Naive thymus-derived CD4-positive, alpha-beta T cell (primary cell): Measurements from ENCODE around the gene PLIN3. TPM values are rescaled to one million over a fixed set of nuclear protein-coding genes. Genes with fewer than 3 reads are reported as not detected.

Experiments used
- polyA plus RNA-seq, 2 donors: library from polyadenylated mRNA; unstranded; fragments of 300-500 nt; fragmentation: Illumina TruSeq; gene quantifications; one replicate each; pipeline ENCODE4 v1.2.3, GENCODE V29; 2021
- total RNA-seq, 6 experiments: library from RNA in 5 of 6; stranded (reverse) in 5 of 6; gene quantifications; 1 replicate in 5 of 6; 2 replicates in 1 of 6; pipeline ENCODE4 v1.2.3 and lab custom pipeline; 2021 to 2026

PLIN3 gene
- total and polyA plus RNA-seq, 7 experiments from 2014 or later = 12.8 to 38.2 (median 32.0) TPM

Other genes starting within 250 kb of the PLIN3 start
- 10 to 100 TPM; 11.2 to 22.4 (median 20.6) TPM for gene TNFAIP8L1, start 228.2 kb downstream of the PLIN3 start, total RNA-seq
- 10 to 100 TPM in 1 of 2 donors, 1 to 10 TPM in 1; 8.0 to 20.5 TPM for gene TNFAIP8L1, start 228.2 kb downstream of the PLIN3 start, polyA plus RNA-seq
- gene MYDGF, start 197.3 kb downstream of the PLIN3 start, total RNA-seq = 10 to 100 TPM; 28.1 to 81.0 (median 32.1) TPM
- 100 to 1,000 TPM; 101 to 105 TPM for gene MYDGF, start 197.3 kb downstream of the PLIN3 start, polyA plus RNA-seq
- 10 to 100 TPM; 71.2 to 90.7 (median 81.4) TPM for gene DPP9, start 143.8 kb downstream of the PLIN3 start, total RNA-seq
- gene DPP9, start 143.8 kb downstream of the PLIN3 start, polyA plus RNA-seq = 10 to 100 TPM; 16.4 to 32.9 TPM
- 10 to 100 TPM; 10.2 to 17.2 (median 14.4) TPM for gene FEM1A, start 75.9 kb downstream of the PLIN3 start, total RNA-seq
- gene FEM1A, start 75.9 kb downstream of the PLIN3 start, polyA plus RNA-seq = 1 to 10 TPM; 2.4 to 6.3 TPM
- gene TICAM1, start 36.0 kb downstream of the PLIN3 start, total RNA-seq = 10 to 100 TPM; 12.5 to 28.4 (median 16.5) TPM
- 10 to 100 TPM in 1 of 2 donors, 1 to 10 TPM in 1; 3.8 to 14.3 TPM for gene TICAM1, start 36.0 kb downstream of the PLIN3 start, polyA plus RNA-seq
- gene ARRDC5, start 35.2 kb upstream of the PLIN3 start, total RNA-seq = 10 to 100 TPM in 3 of 5 experiments, 1 to 10 TPM in 2; 2.7 to 28.6 (median 13.6) TPM
- 1 to 10 TPM; 3.3 to 4.3 TPM for gene ARRDC5, start 35.2 kb upstream of the PLIN3 start, polyA plus RNA-seq
- 10 to 100 TPM in 1 of 5 experiments, 1 to 10 TPM in 1, under 1 TPM in 3; 0.08 to 94.0 (median 0.24) TPM for gene UHRF1, start 41.8 kb upstream of the PLIN3 start, total RNA-seq
- gene UHRF1, start 41.8 kb upstream of the PLIN3 start, polyA plus RNA-seq = under 1 TPM; 0.06 to 0.07 TPM
- 10 to 100 TPM; 45.8 to 78.0 (median 65.8) TPM for gene KDM4B, start 101.4 kb upstream of the PLIN3 start, total RNA-seq
- gene KDM4B, start 101.4 kb upstream of the PLIN3 start, polyA plus RNA-seq = 10 to 100 TPM in 1 of 2 donors, 1 to 10 TPM in 1; 8.1 to 15.6 TPM